Natural killer cell (primary cell): ENCODE results near the gene C17orf78. TPM values are rescaled to one million over a fixed set of nuclear protein-coding genes. Genes with fewer than 3 reads are reported as not detected.
"Not testable (repeated sequence)": the region's sequence is repeated elsewhere in the genome, so short reads cannot be mapped to it uniquely, and the experiment has no call there.

Experiments
- ATAC-seq, 3 donors: fragments of 150-1000 bp in 2 of 3; fragments of 200-7000 bp in 1 of 3; cut with Tn5 transposase; 1 replicate in 1 of 3; 2 replicates in 2 of 3; pipeline ENCODE4 v1.10.0; 2021; ENCODE audit warnings: mild to moderate bottlenecking in 2 of 3, moderate library complexity in 2 of 3
- DNase-seq, 2 donors: peaks; one replicate each; pipeline versions ENCODE4 v3.0.0 to v3.0.0-alpha.2; 2013 to 2021; ENCODE audit warnings: mixed read lengths in 1 of 2
- H3K27ac ChIP-seq: one replicate; pipeline ENCODE4 v1.5.1; 2013; ENCODE audit warnings: mild to moderate bottlenecking, low read length
- H3K27me3 ChIP-seq: one replicate; pipeline ENCODE4 v1.6.1; 2013; ENCODE audit warnings: low read length; ENCODE audit not compliant: control insufficient read depth, insufficient read depth
- H3K36me3 ChIP-seq: one replicate; pipeline ENCODE4 v1.6.1; 2013; ENCODE audit warnings: low read length; ENCODE audit not compliant: control insufficient read depth, insufficient read depth
- H3K4me1 ChIP-seq: one replicate; pipeline ENCODE4 v1.6.1; 2013; ENCODE audit warnings: low read length; ENCODE audit not compliant: control insufficient read depth, insufficient read depth
- H3K4me3 ChIP-seq: one replicate; pipeline ENCODE4 v1.5.1; 2013; ENCODE audit warnings: low read length
- H3K9me3 ChIP-seq: one replicate; pipeline ENCODE4 v1.6.1; 2013; ENCODE audit warnings: low read length; ENCODE audit not compliant: control insufficient read depth, insufficient read depth
- H3K27ac Mint-ChIP-seq, 2 donors: one replicate each; pipeline ENCODE4 v1.8.0; 2022; ENCODE audit warnings: mild to moderate bottlenecking in 2 of 2, mixed read lengths in 2 of 2, moderate library complexity in 1 of 2
- H3K27me3 Mint-ChIP-seq, 2 donors: one replicate each; pipeline ENCODE4 v1.8.0; 2022; ENCODE audit warnings: low read depth in 2 of 2, mixed read lengths in 2 of 2
- H3K36me3 Mint-ChIP-seq: one replicate; pipeline ENCODE4 v1.8.0; 2022; ENCODE audit warnings: mixed read lengths
- H3K4me1 Mint-ChIP-seq, 2 donors: one replicate each; pipeline ENCODE4 v1.8.0; 2022; ENCODE audit warnings: mixed read lengths in 2 of 2
- H3K4me3 Mint-ChIP-seq: one replicate; pipeline ENCODE4 v1.8.0; 2022; ENCODE audit warnings: mild to moderate bottlenecking, moderate library complexity, mixed read lengths
- H3K9me3 Mint-ChIP-seq, 2 donors: one replicate each; pipeline ENCODE4 v1.8.0; 2022; ENCODE audit warnings: mixed read lengths in 2 of 2
- CTCF ChIP-seq: fragments of 200-600 bp; IDR thresholded peaks from one replicate; pipeline ENCODE4 v1.8.0; 2022; ENCODE audit warnings: antibody characterized with exemption
- WGBS: methylation state at CpG from one replicate; pipeline ENCODE4 v1.1.7; 2013; ENCODE audit warnings: missing lambda C conversion rate; ENCODE audit not compliant: insufficient coverage; 5-methylcytosine and 5-hydroxymethylcytosine counted together
- intact Hi-C: fragments of 100-400 bp; cut with micrococcal nuclease; formaldehyde crosslinking; loops from one replicate; pipeline ENCODE4 v1.14.2; 2022
- total RNA-seq, 4 donors: library from RNA; stranded (reverse); fragments of 120-200 nt in 1 of 4; gene quantifications; one replicate each; pipeline versions ENCODE4 v1.2.3 to v1.2.4, GENCODE V29; 2013 to 2022

Gene C17orf78
- total RNA-seq, 3 donors from 2014 or later (not counting 1 experiment from before 2014, with no cell fraction given), result not detected

GRCh38 chr17:37340804-37341203 is 35.0 kb upstream of the C17orf78 start:
- H3K27ac ChIP-seq, result no peak overlapping the region
- DNase-seq, result no peak
- peaks cover 0 to 7% of the 10 kb centered on the region in 2 donors for H3K4me1 Mint-ChIP-seq
- no peaks in the 10 kb centered on the region for H3K27me3 Mint-ChIP-seq
- 92% methylated on average over 1 of the region's 2 CpGs for WGBS
- no peaks in the 10 kb centered on the region for H3K4me1 ChIP-seq
- no peak for TF ChIP-seq CTCF
- H3K9me3 ChIP-seq, result no peaks in the 10 kb centered on the region
- H3K36me3 ChIP-seq, result no peaks in the 10 kb centered on the region
- intact Hi-C loops, result no loop called here
- no peak for ATAC-seq
- H3K9me3 Mint-ChIP-seq, result no peaks in the 10 kb centered on the region
- H3K4me3 ChIP-seq, result no peak overlapping the region
- no peak overlapping the region for H3K4me3 Mint-ChIP-seq
- H3K36me3 Mint-ChIP-seq, result no peaks in the 10 kb centered on the region
- H3K27me3 ChIP-seq, result no peaks in the 10 kb centered on the region
- no peak overlapping the region for H3K27ac Mint-ChIP-seq

GRCh38 chr17:37342589-37342988 is 33.2 kb upstream of the C17orf78 start:
- intact Hi-C loops, result no loop called here
- ATAC-seq, result no peak
- H3K4me3 Mint-ChIP-seq, result no peak overlapping the region

GRCh38 chr17:37344519-37344918 is 31.3 kb upstream of the C17orf78 start:
- H3K27ac Mint-ChIP-seq, result no peak overlapping the region

More at GRCh38 chr17:37342589-37342988, 33.2 kb upstream of the C17orf78 start:
- no CpG with 5 or more reads among the region's 2 CpGs for WGBS
- H3K27ac Mint-ChIP-seq, result no peak overlapping the region
- no peaks in the 10 kb centered on the region for H3K27me3 Mint-ChIP-seq
- no peaks in the 10 kb centered on the region for H3K36me3 Mint-ChIP-seq
- Histone ChIP-seq H3K4me3 (no peak overlapping the region), H3K27me3 (no peaks in the 10 kb centered on the region), H3K36me3 (no peaks in the 10 kb centered on the region), H3K9me3 (no peaks in the 10 kb centered on the region), H3K4me1 (no peaks in the 10 kb centered on the region), H3K27ac (no peak overlapping the region)
- H3K9me3 Mint-ChIP-seq, result no peaks in the 10 kb centered on the region
- TF ChIP-seq CTCF, result no peak
- no peak for DNase-seq
- peaks cover 0 to 7% of the 10 kb centered on the region in 2 donors for H3K4me1 Mint-ChIP-seq

GRCh38 chr17:37346863-37347402 is 28.9 kb upstream of the C17orf78 start:
- WGBS, result 97% methylated on average over 8 of the region's 8 CpGs
- DNase-seq, H3K27me3 ChIP-seq, H3K36me3 ChIP-seq, H3K36me3 Mint-ChIP-seq, ATAC-seq, H3K9me3 ChIP-seq, H3K4me1 Mint-ChIP-seq, intact Hi-C loops, H3K4me3 ChIP-seq, H3K27ac Mint-ChIP-seq, H3K27me3 Mint-ChIP-seq, H3K27ac ChIP-seq, H3K4me3 Mint-ChIP-seq, H3K9me3 Mint-ChIP-seq, H3K4me1 ChIP-seq: not testable (repeated sequence)

More at GRCh38 chr17:37344519-37344918, 31.3 kb upstream of the C17orf78 start:
- Histone ChIP-seq H3K27me3 (no peaks in the 10 kb centered on the region), H3K4me1 (no peaks in the 10 kb centered on the region), H3K36me3 (no peaks in the 10 kb centered on the region), H3K4me3 (no peak overlapping the region), H3K9me3 (no peaks in the 10 kb centered on the region), H3K27ac (no peak overlapping the region)
- Mint-ChIP-seq H3K36me3 (no peaks in the 10 kb centered on the region), H3K4me3 (no peak overlapping the region), H3K27me3 (no peaks in the 10 kb centered on the region), H3K4me1 (peaks cover 0 to 7% of the 10 kb centered on the region in 2 donors), H3K9me3 (no peaks in the 10 kb centered on the region)
- no peak for ATAC-seq
- intact Hi-C loops, result no loop called here
- no peak for TF ChIP-seq CTCF
- no peak for DNase-seq
- WGBS, result 96% methylated on average over 3 of the region's 4 CpGs

- DNase-seq, H3K9me3 Mint-ChIP-seq, H3K27ac ChIP-seq, H3K27me3 Mint-ChIP-seq, H3K4me3 ChIP-seq, intact Hi-C loops, H3K9me3 ChIP-seq, ATAC-seq, H3K27me3 ChIP-seq, H3K36me3 ChIP-seq, H3K36me3 Mint-ChIP-seq: not testable (repeated sequence)
- H3K4me1 ChIP-seq, result peaks cover 16% of the 10 kb centered on the region
- Mint-ChIP-seq H3K4me1 (peaks cover 19% of the 10 kb centered on the region in 2 donors), H3K4me3 (peak overlapping the region; percentile 64), H3K27ac (peak overlapping the region in 1 of 2 donors; percentile 85)
- WGBS, result 97% methylated on average over 12 of the region's 12 CpGs
These were observed 18.8 kb upstream of the C17orf78 start for GRCh38 chr17:37356796-37357569.
